A204.1 (cell line): ENCODE measurements around the gene BRD4.

Source experiments
- FAIRE-seq: peaks from 2 replicates; lab custom pipeline; 2012; peaks lifted over from hg19 to GRCh38; lab: Jason Lieb, UNC

BRD4 gene

GRCh38 chr19:15313649-15314279 is 18.6 kb downstream of the BRD4 start:
- no peak for FAIRE-seq

- no peak for FAIRE-seq
Measured at GRCh38 chr19:15307169-15307568, 25.2 kb downstream of the BRD4 start.

- FAIRE-seq = no peak
Measured at GRCh38 chr19:15305582-15306334, 26.6 kb downstream of the BRD4 start.

GRCh38 chr19:15304140-15304705 is 28.1 kb downstream of the BRD4 start:
- FAIRE-seq = no peak

GRCh38 chr19:15303105-15303780 is 29.1 kb downstream of the BRD4 start:
- no peak for FAIRE-seq

- FAIRE-seq = no peak
Measured at GRCh38 chr19:15300533-15301197, 31.7 kb downstream of the BRD4 start.

GRCh38 chr19:15299568-15300409 is 32.5 kb downstream of the BRD4 start:
- FAIRE-seq = no peak

GRCh38 chr19:15298847-15299567 is 33.3 kb downstream of the BRD4 start:
- FAIRE-seq = no peak

- no peak for FAIRE-seq
Measured at GRCh38 chr19:15297416-15298224, 34.7 kb downstream of the BRD4 start.

GRCh38 chr19:15296841-15297415 is 35.4 kb downstream of the BRD4 start:
- FAIRE-seq = no peak

- FAIRE-seq = no peak
Measured at GRCh38 chr19:15296353-15296752, 36.0 kb downstream of the BRD4 start.

- no peak for FAIRE-seq
Measured at GRCh38 chr19:15294561-15294990, 37.8 kb downstream of the BRD4 start.

- no peak for FAIRE-seq
Measured at GRCh38 chr19:15293781-15294491, 38.4 kb downstream of the BRD4 start.

GRCh38 chr19:15292847-15293582 is 39.3 kb downstream of the BRD4 start:
- FAIRE-seq = no peak

- no peak for FAIRE-seq
Measured at GRCh38 chr19:15292140-15292539, 40.2 kb downstream of the BRD4 start.

- no peak for FAIRE-seq
Measured at GRCh38 chr19:15291548-15292021, 40.8 kb downstream of the BRD4 start.

GRCh38 chr19:15291089-15291488 is 41.2 kb downstream of the BRD4 start:
- FAIRE-seq = no peak

- no peak for FAIRE-seq
Measured at GRCh38 chr19:15290166-15290565, 42.2 kb downstream of the BRD4 start.
